Neural progenitor cell (in vitro differentiated cells): Measurements from ENCODE around the gene COLEC11.

Experiments
- CTCF ChIP-seq: fragments of 200-600 bp; sonication (generic); IDR thresholded peaks from 2 replicates; pipeline ENCODE4 v1.5.1; 2017; ENCODE audit warnings: antibody characterized with exemption, mild to moderate bottlenecking
- EZH2 ChIP-seq: fragments of 200-600 bp; sonication (generic); IDR thresholded peaks from 2 replicates; pipeline ENCODE4 v1.6.1; 2017; ENCODE audit warnings: antibody characterized with exemption, mild to moderate bottlenecking, moderate library complexity
- EZH2phosphoT487 ChIP-seq: fragments of 200-600 bp; sonication (generic); IDR thresholded peaks from 2 replicates; pipeline ENCODE4 v1.6.1; 2017; ENCODE audit warnings: antibody characterized with exemption

- TF ChIP-seq CTCF: no peak
- no peak for TF ChIP-seq EZH2
- TF ChIP-seq EZH2phosphoT487: no peak
These were observed 43.0 kb downstream of the COLEC11 start for GRCh38 chr2:3637692-3638455.
